Uterus (tissue), 4 donors: ENCODE results near the gene FAM118A. TPM values are rescaled to one million over a fixed set of nuclear protein-coding genes. Genes with fewer than 3 reads are reported as not detected.
"Not testable (repeated sequence)": the region's sequence is repeated elsewhere in the genome, so short reads cannot be mapped to it uniquely, and the experiment has no call there.

ENCODE experiments used
- DNase-seq, 2 donors: peaks; one replicate each; pipeline ENCODE4 v3.0.0-alpha.2; 2019 to 2020
- H3K27ac ChIP-seq, 2 donors: fragments of 200-600 bp; sonication (generic); 1 replicate in 1 of 2; 2 replicates in 1 of 2; pipeline ENCODE4 v1.5.1; 2016 to 2018
- H3K27me3 ChIP-seq, 2 donors: fragments of 200-600 bp; sonication (generic); one replicate each; pipeline ENCODE4 v1.5.1; 2018 to 2019; ENCODE audit warnings: control low read depth in 1 of 2
- H3K36me3 ChIP-seq, 2 donors: fragments of 200-600 bp; sonication (generic); one replicate each; pipeline ENCODE4 v1.5.1; 2019; ENCODE audit warnings: control low read depth in 1 of 2
- H3K4me1 ChIP-seq, 2 donors: fragments of 200-600 bp; sonication (generic); one replicate each; pipeline ENCODE4 v1.5.1; 2018 to 2019; ENCODE audit warnings: control low read depth in 1 of 2
- H3K4me3 ChIP-seq, 2 donors: fragments of 200-600 bp; sonication (generic); 1 replicate in 1 of 2; 2 replicates in 1 of 2; pipeline ENCODE4 v1.5.1; 2018 to 2019; ENCODE audit warnings: mild to moderate bottlenecking in 1 of 2
- H3K9me3 ChIP-seq, 2 donors: fragments of 200-600 bp; sonication (generic); one replicate each; pipeline ENCODE4 v1.5.1; 2019; ENCODE audit warnings: control low read depth in 1 of 2
- POLR2A ChIP-seq, 2 donors: fragments of 450-650 bp; IDR thresholded peaks; one replicate each; pipeline ENCODE4 v1.6.1; 2016; ENCODE audit warnings: antibody characterized with exemption in 2 of 2, mild to moderate bottlenecking in 1 of 2, moderate library complexity in 1 of 2
- intact Hi-C: fragments of 100-400 bp; cut with DNase I; formaldehyde crosslinking; loops from one replicate; pipeline ENCODE4 v1.15.1; 2023; ENCODE audit warnings: low total_unique reads
- total RNA-seq, 4 donors: library from RNA; depleted of rRNA in 3 of 4; stranded (reverse); fragments of >200 nt in 3 of 4; gene quantifications; one replicate each; pipeline versions ENCODE4 v1.1.0 to v1.2.4, GENCODE V29; 2014 to 2023
- TF ChIP-seq, protein P1 (sequence below), 4 experiments: fragments of 200-600 bp in 2 of 4; fragments of 450-650 bp in 2 of 4; sonication (generic) in 2 of 4; IDR thresholded peaks; one replicate each; pipeline ENCODE4 v1.5.1; 2016 to 2019; ENCODE audit warnings: antibody characterized with exemption in 4 of 4, mild to moderate bottlenecking in 2 of 4, moderate library complexity in 1 of 4
- donor health status: DM: yes; HTN: yes; CAD: no.

FAM118A gene
- total RNA-seq, 4 donors from 2014 or later = 16.5 to 97.9 (median 46.7) TPM

DNA sequence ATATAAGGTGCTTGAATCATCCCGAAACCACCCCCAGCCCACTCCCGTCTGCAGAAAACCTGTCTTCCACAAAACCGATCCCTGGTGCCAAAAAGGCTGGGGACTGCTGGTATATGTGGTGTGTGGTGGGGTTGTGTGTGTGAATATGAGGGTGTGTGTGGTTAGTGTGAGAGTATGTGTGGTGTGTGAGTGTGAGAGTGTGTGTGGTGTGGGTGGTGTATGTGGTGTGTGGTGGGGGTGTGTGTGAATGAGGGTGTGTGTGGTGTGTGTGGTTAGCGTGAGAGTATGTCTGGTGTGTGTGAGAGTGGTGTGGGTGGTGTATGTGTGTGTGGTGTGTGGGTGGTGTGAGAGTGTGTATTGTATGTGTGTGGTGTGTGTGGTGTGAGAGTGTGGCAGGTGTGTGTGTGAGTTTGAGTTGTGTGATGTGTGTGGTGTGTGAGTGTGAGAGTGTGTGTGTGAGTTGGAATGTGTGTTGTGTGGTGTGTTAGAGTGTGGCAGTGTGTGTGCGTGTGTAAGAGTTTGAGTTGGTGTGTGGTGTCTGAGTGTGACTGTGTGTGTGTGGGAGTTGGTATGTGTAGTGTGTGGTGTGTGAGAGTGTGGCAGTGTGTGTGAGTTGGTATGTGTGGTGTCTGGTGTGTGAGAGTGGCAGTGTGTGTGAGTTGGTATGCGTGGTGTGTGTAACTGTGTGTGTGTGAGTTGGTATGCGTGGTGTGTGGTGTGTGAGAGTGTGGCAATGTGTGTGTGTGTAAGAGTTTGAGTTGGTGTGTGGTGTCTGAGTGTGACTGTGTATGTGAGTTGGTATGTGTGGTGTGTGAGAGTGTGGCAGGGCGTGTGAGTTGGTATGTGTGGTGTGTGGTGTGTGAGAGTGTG lies 18.4 kb upstream of the FAM118A start:
- no peak overlapping the region for H3K4me3 ChIP-seq
- no peak for DNase-seq
- no peaks in the 10 kb centered on the region for H3K27me3 ChIP-seq
- no peaks in the 10 kb centered on the region for H3K4me1 ChIP-seq
- no peak for TF ChIP-seq POLR2A (IDR thresholded peaks at IDR 0.05)
- TF ChIP-seq, protein P1, sequence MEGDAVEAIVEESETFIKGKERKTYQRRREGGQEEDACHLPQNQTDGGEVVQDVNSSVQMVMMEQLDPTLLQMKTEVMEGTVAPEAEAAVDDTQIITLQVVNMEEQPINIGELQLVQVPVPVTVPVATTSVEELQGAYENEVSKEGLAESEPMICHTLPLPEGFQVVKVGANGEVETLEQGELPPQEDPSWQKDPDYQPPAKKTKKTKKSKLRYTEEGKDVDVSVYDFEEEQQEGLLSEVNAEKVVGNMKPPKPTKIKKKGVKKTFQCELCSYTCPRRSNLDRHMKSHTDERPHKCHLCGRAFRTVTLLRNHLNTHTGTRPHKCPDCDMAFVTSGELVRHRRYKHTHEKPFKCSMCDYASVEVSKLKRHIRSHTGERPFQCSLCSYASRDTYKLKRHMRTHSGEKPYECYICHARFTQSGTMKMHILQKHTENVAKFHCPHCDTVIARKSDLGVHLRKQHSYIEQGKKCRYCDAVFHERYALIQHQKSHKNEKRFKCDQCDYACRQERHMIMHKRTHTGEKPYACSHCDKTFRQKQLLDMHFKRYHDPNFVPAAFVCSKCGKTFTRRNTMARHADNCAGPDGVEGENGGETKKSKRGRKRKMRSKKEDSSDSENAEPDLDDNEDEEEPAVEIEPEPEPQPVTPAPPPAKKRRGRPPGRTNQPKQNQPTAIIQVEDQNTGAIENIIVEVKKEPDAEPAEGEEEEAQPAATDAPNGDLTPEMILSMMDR (IDR thresholded peaks at IDR 0.05) = no peak
- no peak overlapping the region for H3K27ac ChIP-seq
- H3K9me3 ChIP-seq = no peaks in the 10 kb centered on the region
- intact Hi-C loops = no loop called here
- no peaks in the 10 kb centered on the region for H3K36me3 ChIP-seq

DNA sequence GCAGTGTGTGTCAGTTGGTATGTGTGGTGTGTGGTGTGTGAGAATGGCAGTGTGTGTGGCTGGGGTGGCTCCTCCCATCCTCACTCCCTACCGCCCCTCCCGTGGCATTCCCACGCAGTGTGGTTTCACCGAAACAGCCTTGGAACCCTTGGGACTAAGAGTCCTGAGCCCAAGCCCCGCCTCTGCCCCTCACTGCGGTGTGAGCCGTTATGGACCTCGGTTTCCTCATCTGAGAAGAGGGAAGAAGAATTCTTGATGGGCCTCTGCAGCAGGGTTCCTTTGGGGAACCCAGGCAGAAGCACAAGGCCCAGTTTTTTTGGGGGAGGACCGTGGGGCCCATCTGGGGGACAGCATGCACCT lies 17.8 kb upstream of the FAM118A start:
- Histone ChIP-seq H3K27ac (no peak overlapping the region), H3K4me1 (no peaks in the 10 kb centered on the region), H3K9me3 (no peaks in the 10 kb centered on the region), H3K4me3 (no peak overlapping the region), H3K36me3 (no peaks in the 10 kb centered on the region), H3K27me3 (no peaks in the 10 kb centered on the region)
- intact Hi-C loops = no loop called here
- no peak for TF ChIP-seq POLR2A (IDR thresholded peaks at IDR 0.05)
- TF ChIP-seq, protein P1 (IDR thresholded peaks at IDR 0.05) = no peak
- no peak for DNase-seq

DNA sequence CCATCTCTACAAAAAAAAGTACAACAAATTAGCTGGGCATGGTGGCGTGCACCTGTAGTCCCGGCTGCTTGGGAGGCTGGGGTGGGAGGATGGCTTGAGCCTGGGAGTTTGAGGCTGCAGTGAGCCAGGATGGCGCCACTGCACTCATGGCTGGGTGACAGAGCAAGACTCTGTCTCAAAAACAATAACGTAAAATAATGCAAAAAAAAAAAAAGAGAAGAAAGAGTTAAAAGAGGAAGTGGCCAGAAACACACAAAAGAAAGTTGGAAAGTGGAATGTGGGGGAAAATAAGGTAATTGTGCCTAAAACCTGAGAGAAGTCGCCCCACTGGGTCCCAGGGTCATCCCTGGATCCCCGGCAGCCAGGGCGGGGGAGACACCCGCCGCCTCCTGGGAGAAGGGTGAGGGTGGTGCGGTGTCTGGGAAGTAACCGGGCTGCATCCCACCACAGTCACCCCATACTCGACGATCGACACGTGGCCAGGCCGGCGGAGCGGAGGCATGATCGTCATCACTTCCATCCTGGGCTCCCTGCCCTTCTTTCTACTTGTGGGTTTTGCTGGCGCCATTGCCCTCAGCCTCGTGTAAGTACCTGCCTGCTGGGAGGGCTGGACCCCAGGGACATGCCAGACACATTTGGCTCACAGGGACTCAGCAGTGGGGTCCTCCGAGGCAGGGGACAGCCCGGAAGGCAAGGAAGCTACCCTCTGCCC lies 16.8 kb upstream of the FAM118A start:
- no peak for DNase-seq
- intact Hi-C loops = no loop called here
- H3K4me1 ChIP-seq = no peaks in the 10 kb centered on the region
- H3K27me3 ChIP-seq = no peaks in the 10 kb centered on the region
- no peak for TF ChIP-seq POLR2A (IDR thresholded peaks at IDR 0.05)
- TF ChIP-seq, protein P1 (IDR thresholded peaks at IDR 0.05) = no peak
- no peak overlapping the region for H3K4me3 ChIP-seq
- H3K27ac ChIP-seq = no peak overlapping the region
- H3K9me3 ChIP-seq = no peaks in the 10 kb centered on the region
- no peaks in the 10 kb centered on the region for H3K36me3 ChIP-seq

DNA sequence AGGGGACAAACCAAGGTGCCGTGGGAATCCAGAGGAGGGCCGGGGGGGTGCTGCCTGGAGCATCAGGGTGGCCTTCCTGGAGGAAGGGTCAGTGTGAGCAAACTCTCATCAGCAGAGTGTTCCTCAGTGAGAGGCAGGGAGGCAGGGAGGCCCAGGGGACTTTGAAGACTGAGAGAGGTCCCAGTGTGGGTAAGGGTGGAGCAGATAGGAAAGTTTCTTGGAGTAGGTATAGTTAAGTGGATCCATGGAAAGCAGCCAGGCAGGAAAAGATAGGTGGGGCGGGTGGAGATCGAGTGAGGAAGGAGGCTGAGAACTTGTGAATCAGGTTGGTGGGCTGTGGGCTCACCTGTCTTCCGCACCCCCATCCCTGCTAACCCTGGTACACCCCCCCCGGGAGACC lies 15.7 kb upstream of the FAM118A start:
- no peaks in the 10 kb centered on the region for H3K4me1 ChIP-seq
- H3K27ac ChIP-seq = no peak overlapping the region
- no peak overlapping the region for H3K4me3 ChIP-seq
- DNase-seq = no peak
- TF ChIP-seq POLR2A (IDR thresholded peaks at IDR 0.05) = no peak
- TF ChIP-seq, protein P1 (IDR thresholded peaks at IDR 0.05) = no peak
- intact Hi-C loops = no loop called here
- no peaks in the 10 kb centered on the region for H3K36me3 ChIP-seq
- H3K9me3 ChIP-seq = no peaks in the 10 kb centered on the region
- H3K27me3 ChIP-seq = no peaks in the 10 kb centered on the region

DNA sequence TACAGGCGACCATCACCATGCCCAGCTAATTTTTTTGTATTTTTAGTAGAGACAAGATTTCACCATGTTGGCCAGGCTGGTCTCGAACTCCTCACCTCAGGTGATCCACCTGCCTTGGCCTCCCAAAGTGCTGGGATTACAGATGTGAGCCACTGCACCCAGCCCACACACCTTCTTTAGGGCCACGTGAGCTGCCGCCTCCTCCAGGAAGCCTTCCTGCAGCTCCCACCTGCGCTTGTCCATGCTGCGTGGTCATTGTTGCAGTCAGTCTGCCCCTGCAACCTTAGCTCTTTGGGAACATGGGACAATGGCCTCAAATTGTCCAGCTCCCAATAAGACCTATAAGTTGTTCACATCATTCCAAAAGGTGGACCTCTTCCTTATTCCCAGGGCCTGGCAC lies 14.7 kb upstream of the FAM118A start:
- intact Hi-C loops, H3K27ac ChIP-seq, H3K36me3 ChIP-seq, H3K4me3 ChIP-seq, H3K27me3 ChIP-seq, H3K9me3 ChIP-seq, DNase-seq, H3K4me1 ChIP-seq: not testable (repeated sequence)
